GM18502 (cell line): ENCODE measurements around the gene PRAMEF11.

ENCODE experiments used
- ATAC-seq: cut with Tn5 transposase; IDR thresholded peaks from one replicate; pipeline ENCODE4 v1.9.1; 2021; ENCODE audit warnings: mild to moderate bottlenecking; ENCODE audit not compliant: unreplicated experiment, poor library complexity

PRAMEF11 gene

GRCh38 chr1:12775443-12775842 lies 55.8 kb downstream of the PRAMEF11 start:
- no peak for ATAC-seq

GRCh38 chr1:12774801-12775345 lies 56.3 kb downstream of the PRAMEF11 start:
- ATAC-seq, result no peak
